Psoas muscle (tissue), 8 donors: ENCODE results near the gene ARFGAP3. TPM values are rescaled to one million over a fixed set of nuclear protein-coding genes. Genes with fewer than 3 reads are reported as not detected.
"Not testable (repeated sequence)": the region's sequence is repeated elsewhere in the genome, so short reads cannot be mapped to it uniquely, and the experiment has no call there.

ENCODE experiments used
- ATAC-seq, 4 donors: fragments of 200-7000 bp; cut with Tn5 transposase; one replicate each; pipeline ENCODE4 v1.9.1; 2020; ENCODE audit warnings: moderate library complexity in 3 of 4, mild to moderate bottlenecking in 2 of 4
- DNase-seq, 2 donors: peaks; one replicate each; pipeline ENCODE4 v3.0.0-alpha.2; 2020
- H3K27ac ChIP-seq: fragments of 200-600 bp; one replicate; pipeline ENCODE4 v1.8.0; 2022
- H3K27me3 ChIP-seq, 3 donors: fragments of 200-600 bp in 1 of 3; one replicate each; pipeline versions ENCODE4 v1.6.1 to v1.8.0; 2013 to 2022; ENCODE audit warnings: low read length in 2 of 3, mild to moderate bottlenecking in 2 of 3, moderate library complexity in 1 of 3; ENCODE audit not compliant: insufficient read depth in 3 of 3
- H3K36me3 ChIP-seq, 2 donors: fragments of 200-600 bp in 1 of 2; one replicate each; pipeline versions ENCODE4 v1.6.1 to v1.8.0; 2013 to 2022; ENCODE audit warnings: low read depth in 1 of 2, mild to moderate bottlenecking in 1 of 2, moderate library complexity in 1 of 2; ENCODE audit not compliant: insufficient read depth in 1 of 2
- H3K4me1 ChIP-seq: fragments of 200-600 bp; one replicate; pipeline ENCODE4 v1.8.0; 2022
- H3K4me3 ChIP-seq: fragments of 200-600 bp; one replicate; pipeline ENCODE4 v1.8.0; 2022; ENCODE audit warnings: mild to moderate bottlenecking
- H3K9me3 ChIP-seq: fragments of 200-600 bp; one replicate; pipeline ENCODE4 v1.8.0; 2022
- WGBS, 3 donors: extraction: QIAGEN DNeasy Blood & Tissue Kit; methylation state at CpG; one replicate each; pipeline versions ENCODE4 v1.1.6 to v1.1.7; 2013; 5-methylcytosine and 5-hydroxymethylcytosine counted together
- intact Hi-C, 2 donors: fragments of 100-400 bp; cut with DNase I; formaldehyde crosslinking; loops; one replicate each; pipeline versions ENCODE4 v1.11.0 to v1.14.2; 2022
- polyA plus RNA-seq, 3 donors: library from polyadenylated mRNA; stranded (reverse); fragments of 200-250 nt; gene quantifications; one replicate each; pipeline ENCODE4 v1.2.3, GENCODE V29; 2013
- total RNA-seq, 4 donors: library from RNA; stranded (reverse); fragmentation: NEBNext Ultra II Directional in 2 of 4; extraction: Animal tissue kit (Norgen Biotek cat#: 25700) in 2 of 4; gene quantifications; one replicate each; pipeline versions ENCODE4 v1.2.1 to v1.2.4, GENCODE V29; 2021 to 2023
- TF ChIP-seq, protein P1 (sequence below): fragments of 200-600 bp; IDR thresholded peaks from one replicate; pipeline ENCODE4 v1.8.0; 2022; ENCODE audit warnings: antibody characterized with exemption
- donor health status: healthy with polysubstance abuse.
- donor health status: DM: no; HTN: no; CAD: no; lungs with moderate emphysema.
- donor health status: Bipolar disorder and iron deficiency.
- donor health status: healthy.
- donor health status: DM: yes; HTN: yes; CAD: no.
- donor health status: DM: no; HTN: no; CAD: no.
- donor health status: DM: no; HTN: no; CAD: no.
- donor health status: DM: yes; HTN: yes; CAD: no.

ARFGAP3 gene
- total and polyA plus RNA-seq, 7 donors, result 18.4 to 36.1 (median 23.8) TPM

GRCh38 chr22:42752912-42753311 is 104.2 kb downstream of the ARFGAP3 start:
- peak in 1 of 2 donors; percentile 56 for DNase-seq
- ATAC-seq, result no peak

DNA sequence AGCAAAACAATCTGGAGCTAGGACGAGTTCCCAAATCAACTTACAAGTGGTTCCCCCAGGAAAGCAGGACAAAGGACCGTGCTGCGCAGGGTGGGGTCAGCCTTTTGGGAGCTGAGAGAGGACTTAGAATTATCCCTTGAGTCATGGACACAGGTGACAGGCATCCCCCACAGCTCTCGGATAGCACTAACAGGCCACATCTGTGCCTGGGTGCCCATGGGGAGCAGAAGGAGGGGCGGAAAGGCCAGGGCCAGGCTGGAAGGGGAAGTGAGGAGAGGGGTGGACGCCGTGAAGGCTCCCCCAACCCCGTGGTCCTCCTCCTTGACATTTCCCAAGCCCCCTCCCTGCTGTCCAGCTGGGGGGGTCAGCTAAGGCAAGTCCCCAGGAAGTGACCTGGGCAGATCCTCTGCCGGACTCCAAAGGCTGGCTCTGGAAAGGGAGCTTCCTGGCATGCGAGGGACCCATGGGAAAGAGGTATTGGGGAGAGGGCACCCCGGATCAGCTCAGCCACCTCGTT is 104.8 kb downstream of the ARFGAP3 start:
- 37 to 54% (median 38%) methylated on average over 12 of the region's 12 CpGs for WGBS, 3 donors
- DNase-seq, result peak in 1 of 2 donors; percentile 58
- Histone ChIP-seq H3K4me1 (no peaks in the 10 kb centered on the region), H3K27me3 (no peaks in the 10 kb centered on the region), H3K27ac (peak overlapping the region; percentile 41), H3K36me3 (no peaks in the 10 kb centered on the region), H3K9me3 (no peaks in the 10 kb centered on the region), H3K4me3 (no peak overlapping the region)
- intact Hi-C loops, result no loop called here
- TF ChIP-seq, protein P1, sequence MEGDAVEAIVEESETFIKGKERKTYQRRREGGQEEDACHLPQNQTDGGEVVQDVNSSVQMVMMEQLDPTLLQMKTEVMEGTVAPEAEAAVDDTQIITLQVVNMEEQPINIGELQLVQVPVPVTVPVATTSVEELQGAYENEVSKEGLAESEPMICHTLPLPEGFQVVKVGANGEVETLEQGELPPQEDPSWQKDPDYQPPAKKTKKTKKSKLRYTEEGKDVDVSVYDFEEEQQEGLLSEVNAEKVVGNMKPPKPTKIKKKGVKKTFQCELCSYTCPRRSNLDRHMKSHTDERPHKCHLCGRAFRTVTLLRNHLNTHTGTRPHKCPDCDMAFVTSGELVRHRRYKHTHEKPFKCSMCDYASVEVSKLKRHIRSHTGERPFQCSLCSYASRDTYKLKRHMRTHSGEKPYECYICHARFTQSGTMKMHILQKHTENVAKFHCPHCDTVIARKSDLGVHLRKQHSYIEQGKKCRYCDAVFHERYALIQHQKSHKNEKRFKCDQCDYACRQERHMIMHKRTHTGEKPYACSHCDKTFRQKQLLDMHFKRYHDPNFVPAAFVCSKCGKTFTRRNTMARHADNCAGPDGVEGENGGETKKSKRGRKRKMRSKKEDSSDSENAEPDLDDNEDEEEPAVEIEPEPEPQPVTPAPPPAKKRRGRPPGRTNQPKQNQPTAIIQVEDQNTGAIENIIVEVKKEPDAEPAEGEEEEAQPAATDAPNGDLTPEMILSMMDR, result no peak
- peak in 3 of 4 donors; percentile 18 to 34 (median 28) for ATAC-seq

More at GRCh38 chr22:42752912-42753311, 104.2 kb downstream of the ARFGAP3 start:
- H3K27ac ChIP-seq, result no peak overlapping the region
- H3K27me3 ChIP-seq, result no peaks in the 10 kb centered on the region
- TF ChIP-seq, protein P1, result no peak
- H3K36me3 ChIP-seq, result no peaks in the 10 kb centered on the region
- no peak overlapping the region for H3K4me3 ChIP-seq
- no peaks in the 10 kb centered on the region for H3K9me3 ChIP-seq
- no peaks in the 10 kb centered on the region for H3K4me1 ChIP-seq
- WGBS, 3 donors, result 66 to 73% (median 67%) methylated on average over 7 of the region's 7 CpGs
- intact Hi-C loops, result no loop called here

GRCh38 chr22:42750421-42750820 is 106.7 kb downstream of the ARFGAP3 start:
- H3K4me1 ChIP-seq, H3K27ac ChIP-seq, H3K36me3 ChIP-seq, H3K4me3 ChIP-seq, H3K27me3 ChIP-seq, ATAC-seq, DNase-seq, H3K9me3 ChIP-seq, intact Hi-C loops: not testable (repeated sequence)
- 63 to 81% (median 78%) methylated on average over 3 to 24 of the region's 28 CpGs for WGBS, 3 donors

GRCh38 chr22:42747701-42748513 is 109.2 kb downstream of the ARFGAP3 start:
- intact Hi-C loops, result no loop called here
- H3K36me3 ChIP-seq, result no peaks in the 10 kb centered on the region
- WGBS, 3 donors, result 70% methylated on average over 14 of the region's 14 CpGs
- peak overlapping the region; percentile 41 for H3K27ac ChIP-seq
- H3K4me1 ChIP-seq, result no peaks in the 10 kb centered on the region
- no peak for ATAC-seq
- TF ChIP-seq, protein P1, result no peak
- no peaks in the 10 kb centered on the region for H3K27me3 ChIP-seq
- no peaks in the 10 kb centered on the region for H3K9me3 ChIP-seq
- H3K4me3 ChIP-seq, result no peak overlapping the region
- no peak for DNase-seq

Other genes starting within 250 kb of the ARFGAP3 start
- 10 to 100 TPM; 30.6 to 47.1 (median 34.9) TPM for gene POLDIP3, start 242.4 kb downstream of the ARFGAP3 start, total RNA-seq
- gene POLDIP3, start 242.4 kb downstream of the ARFGAP3 start, polyA plus RNA-seq, result 10 to 100 TPM; 25.0 to 33.7 (median 26.5) TPM
- under 1 TPM in 3 of 4 donors, not detected in 1; 0.50 to 0.57 (median 0.55) TPM for gene ATP5MGL, start 216.7 kb downstream of the ARFGAP3 start, total RNA-seq
- gene ATP5MGL, start 216.7 kb downstream of the ARFGAP3 start, polyA plus RNA-seq, result under 1 TPM in 1 of 3 donors, not detected in 2; 0.04 TPM
- gene CYB5R3, start 207.9 kb downstream of the ARFGAP3 start, total RNA-seq, result 100 to 1,000 TPM; 120 to 208 (median 176) TPM
- gene CYB5R3, start 207.9 kb downstream of the ARFGAP3 start, polyA plus RNA-seq, result 100 to 1,000 TPM; 130 to 230 (median 162) TPM
- gene A4GALT, start 136.4 kb downstream of the ARFGAP3 start, total RNA-seq, result 10 to 100 TPM; 11.2 to 28.8 (median 18.3) TPM
- gene A4GALT, start 136.4 kb downstream of the ARFGAP3 start, polyA plus RNA-seq, result 10 to 100 TPM in 2 of 3 donors, 1 to 10 TPM in 1; 6.5 to 24.7 (median 13.0) TPM
- gene PACSIN2, start 157.9 kb upstream of the ARFGAP3 start, total RNA-seq, result 10 to 100 TPM; 27.9 to 52.2 (median 38.4) TPM
- gene PACSIN2, start 157.9 kb upstream of the ARFGAP3 start, polyA plus RNA-seq, result 10 to 100 TPM; 21.0 to 31.4 (median 26.0) TPM
- 1 to 10 TPM; 1.2 to 3.0 (median 2.0) TPM for gene TTLL1, start 232.1 kb upstream of the ARFGAP3 start, total RNA-seq
- 1 to 10 TPM; 1.9 to 4.9 (median 3.8) TPM for gene TTLL1, start 232.1 kb upstream of the ARFGAP3 start, polyA plus RNA-seq